Psoas muscle (tissue), 8 donors: Measurements from ENCODE around the gene SERPINB2. TPM values are rescaled to one million over a fixed set of nuclear protein-coding genes. Genes with fewer than 3 reads are reported as not detected.
"Not testable (repeated sequence)": the region's sequence is repeated elsewhere in the genome, so short reads cannot be mapped to it uniquely, and the experiment has no call there.

Experiments
- ATAC-seq, 4 donors: fragments of 200-7000 bp; cut with Tn5 transposase; one replicate each; pipeline ENCODE4 v1.9.1; 2020; ENCODE audit warnings: moderate library complexity in 3 of 4, mild to moderate bottlenecking in 2 of 4
- DNase-seq, 2 donors: peaks; one replicate each; pipeline ENCODE4 v3.0.0-alpha.2; 2020
- H3K27ac ChIP-seq: fragments of 200-600 bp; one replicate; pipeline ENCODE4 v1.8.0; 2022
- H3K27me3 ChIP-seq, 3 donors: fragments of 200-600 bp in 1 of 3; one replicate each; pipeline versions ENCODE4 v1.6.1 to v1.8.0; 2013 to 2022; ENCODE audit warnings: low read length in 2 of 3, mild to moderate bottlenecking in 2 of 3, moderate library complexity in 1 of 3; ENCODE audit not compliant: insufficient read depth in 3 of 3
- H3K36me3 ChIP-seq, 2 donors: fragments of 200-600 bp in 1 of 2; one replicate each; pipeline versions ENCODE4 v1.6.1 to v1.8.0; 2013 to 2022; ENCODE audit warnings: low read depth in 1 of 2, mild to moderate bottlenecking in 1 of 2, moderate library complexity in 1 of 2; ENCODE audit not compliant: insufficient read depth in 1 of 2
- H3K4me1 ChIP-seq: fragments of 200-600 bp; one replicate; pipeline ENCODE4 v1.8.0; 2022
- H3K4me3 ChIP-seq: fragments of 200-600 bp; one replicate; pipeline ENCODE4 v1.8.0; 2022; ENCODE audit warnings: mild to moderate bottlenecking
- H3K9me3 ChIP-seq: fragments of 200-600 bp; one replicate; pipeline ENCODE4 v1.8.0; 2022
- CTCF ChIP-seq: fragments of 200-600 bp; IDR thresholded peaks from one replicate; pipeline ENCODE4 v1.8.0; 2022; ENCODE audit warnings: antibody characterized with exemption
- WGBS, 3 donors: extraction: QIAGEN DNeasy Blood & Tissue Kit; methylation state at CpG; one replicate each; pipeline versions ENCODE4 v1.1.6 to v1.1.7; 2013; 5-methylcytosine and 5-hydroxymethylcytosine counted together
- intact Hi-C, 2 donors: fragments of 100-400 bp; cut with DNase I; formaldehyde crosslinking; loops; one replicate each; pipeline versions ENCODE4 v1.11.0 to v1.14.2; 2022
- polyA plus RNA-seq, 3 donors: library from polyadenylated mRNA; stranded (reverse); fragments of 200-250 nt; gene quantifications; one replicate each; pipeline ENCODE4 v1.2.3, GENCODE V29; 2013
- total RNA-seq, 4 donors: library from RNA; stranded (reverse); fragmentation: NEBNext Ultra II Directional in 2 of 4; extraction: Animal tissue kit (Norgen Biotek cat#: 25700) in 2 of 4; gene quantifications; one replicate each; pipeline versions ENCODE4 v1.2.1 to v1.2.4, GENCODE V29; 2021 to 2023
- donor health status: healthy with polysubstance abuse.
- donor health status: DM: no; HTN: no; CAD: no; lungs with moderate emphysema.
- donor health status: Bipolar disorder and iron deficiency.
- donor health status: healthy.
- donor health status: DM: yes; HTN: yes; CAD: no.
- donor health status: DM: no; HTN: no; CAD: no.
- donor health status: DM: no; HTN: no; CAD: no.
- donor health status: DM: yes; HTN: yes; CAD: no.

Gene SERPINB2
- total and polyA plus RNA-seq, 7 donors: 0.03 to 0.22 (median 0.18) TPM; not detected in 3

- DNase-seq: no peak
- H3K27me3 ChIP-seq: peaks cover 0 to 2% (median 0%) of the 10 kb centered on the region in 3 donors
- H3K9me3 ChIP-seq: no peaks in the 10 kb centered on the region
- no peak overlapping the region for H3K27ac ChIP-seq
- no peak for TF ChIP-seq CTCF
- no peak for ATAC-seq
- no peaks in the 10 kb centered on the region for H3K36me3 ChIP-seq
- H3K4me1 ChIP-seq: no peaks in the 10 kb centered on the region
- intact Hi-C loops: no loop called here
- 72 to 77% (median 76%) methylated on average over 8 of the region's 8 CpGs for WGBS, 3 donors
- H3K4me3 ChIP-seq: no peak overlapping the region
Observed at GRCh38 chr18:63928331-63928730, 40.8 kb downstream of the SERPINB2 start.

- H3K27ac ChIP-seq, H3K4me1 ChIP-seq, ATAC-seq, H3K9me3 ChIP-seq, H3K27me3 ChIP-seq, H3K4me3 ChIP-seq, H3K36me3 ChIP-seq, DNase-seq, intact Hi-C loops: not testable (repeated sequence)
Observed at GRCh38 chr18:63929369-63929768, 41.9 kb downstream of the SERPINB2 start.

GRCh38 chr18:63930773-63931354, 43.4 kb downstream of the SERPINB2 start:
- no peak for ATAC-seq
- Histone ChIP-seq H3K4me3 (no peak overlapping the region), H3K9me3 (no peaks in the 10 kb centered on the region), H3K27me3 (peaks cover 0 to 9% (median 4%) of the 10 kb centered on the region in 3 donors), H3K36me3 (no peaks in the 10 kb centered on the region), H3K4me1 (no peaks in the 10 kb centered on the region), H3K27ac (no peak overlapping the region)
- TF ChIP-seq CTCF: no peak
- 83 to 88% (median 88%) methylated on average over 3 of the region's 3 CpGs for WGBS, 3 donors
- intact Hi-C loops: loop anchor here in 1 of 2 donors (10.0 kb wide), 1 partner anchor 106 kb away; no protein-coding TSS in a partner anchor
- DNase-seq: no peak

- ATAC-seq (peak; percentile 60 to 93 (median 88)), DNase-seq (peak; percentile 75 to 87)
- peak; percentile 53 for TF ChIP-seq CTCF
- Histone ChIP-seq H3K27ac (no peak overlapping the region), H3K4me1 (no peaks in the 10 kb centered on the region), H3K9me3 (no peaks in the 10 kb centered on the region), H3K36me3 (no peaks in the 10 kb centered on the region), H3K4me3 (peak overlapping the region; percentile 58), H3K27me3 (peaks cover 5 to 34% (median 14%) of the 10 kb centered on the region in 3 donors)
- WGBS, 3 donors: 1 to 2% (median 2%) methylated on average over 49 to 54 of the region's 54 CpGs
- intact Hi-C loops: loop anchor here (5.0 to 10.0 kb wide), 2 partner anchors 112 to 419 kb away; no protein-coding TSS in a partner anchor
Observed at GRCh38 chr18:63936156-63936931, 48.8 kb downstream of the SERPINB2 start.

- ATAC-seq (no peak), DNase-seq (no peak)
- Histone ChIP-seq H3K27me3 (peaks cover 5 to 34% (median 14%) of the 10 kb centered on the region in 3 donors), H3K36me3 (no peaks in the 10 kb centered on the region), H3K4me1 (no peaks in the 10 kb centered on the region), H3K27ac (no peak overlapping the region), H3K9me3 (no peaks in the 10 kb centered on the region), H3K4me3 (peak overlapping the region; percentile 58)
- intact Hi-C loops: loop anchor here (5.0 to 10.0 kb wide), 2 partner anchors 112 to 420 kb away; no protein-coding TSS in a partner anchor
- WGBS, 3 donors: 36 to 49% (median 41%) methylated on average over 11 to 19 of the region's 19 CpGs
- TF ChIP-seq CTCF: no peak
Observed at GRCh38 chr18:63936932-63937393, 49.5 kb downstream of the SERPINB2 start.
